Nephron progenitor cell (in vitro differentiated cells): ENCODE results near the gene SMARCD1.
"Not testable (repeated sequence)": the region's sequence is repeated elsewhere in the genome, so short reads cannot be mapped to it uniquely, and the experiment has no call there.

Experiments used
- DNase-seq: peaks from one replicate; pipeline ENCODE4 v3.0.0; 2021
- H3K27ac Mint-ChIP-seq: 2 replicates; pipeline ENCODE4 v1.8.0; 2021; ENCODE audit warnings: mild to moderate bottlenecking, moderate library complexity, mixed read lengths
- H3K27me3 Mint-ChIP-seq: 2 replicates; pipeline ENCODE4 v1.8.0; 2021; ENCODE audit warnings: mild to moderate bottlenecking, low read depth, mixed read lengths; ENCODE audit not compliant: poor library complexity
- H3K36me3 Mint-ChIP-seq: 2 replicates; pipeline ENCODE4 v1.8.0; 2021; ENCODE audit warnings: low read depth, mixed read lengths
- H3K4me1 Mint-ChIP-seq: 2 replicates; pipeline ENCODE4 v1.8.0; 2021; ENCODE audit warnings: mixed read lengths
- H3K4me3 Mint-ChIP-seq: 2 replicates; pipeline ENCODE4 v1.8.0; 2021; ENCODE audit warnings: mild to moderate bottlenecking, moderate library complexity, mixed read lengths
- H3K9me3 Mint-ChIP-seq: 2 replicates; pipeline ENCODE4 v1.8.0; 2021; ENCODE audit warnings: mild to moderate bottlenecking, moderate library complexity, mixed read lengths
- TF ChIP-seq, protein P1 (sequence below): fragments of 200-600 bp; sonication (generic); IDR thresholded peaks from 2 replicates; pipeline ENCODE4 v1.5.0; 2021; ENCODE audit warnings: antibody characterized with exemption

The SMARCD1 gene

DNA sequence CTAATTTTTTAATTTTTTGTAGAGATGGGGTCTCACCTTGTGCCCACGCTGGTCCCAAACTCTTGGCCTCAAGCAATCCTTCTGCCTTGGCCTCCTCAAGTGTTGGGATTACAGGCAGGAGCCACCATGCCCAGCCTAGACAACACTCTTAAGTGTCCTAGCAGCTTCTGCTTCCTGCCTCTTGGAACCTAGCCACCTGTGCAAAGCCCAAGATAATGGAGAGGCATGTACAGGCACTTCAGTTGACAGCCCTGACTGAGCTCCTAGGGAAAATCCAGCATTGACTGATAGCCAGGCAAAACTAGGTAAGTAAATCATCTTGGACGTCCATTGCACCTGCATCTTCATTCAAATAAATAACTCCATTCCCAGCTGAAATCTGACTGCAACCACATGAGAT lies 42.4 kb downstream of the SMARCD1 start:
- peaks cover 49% of the 10 kb centered on the region for H3K36me3 Mint-ChIP-seq
- no peaks in the 10 kb centered on the region for H3K9me3 Mint-ChIP-seq
- no peaks in the 10 kb centered on the region for H3K27me3 Mint-ChIP-seq
- no peak overlapping the region for H3K4me3 Mint-ChIP-seq
- no peak overlapping the region for H3K27ac Mint-ChIP-seq
- no peak for DNase-seq
- TF ChIP-seq, protein P1, sequence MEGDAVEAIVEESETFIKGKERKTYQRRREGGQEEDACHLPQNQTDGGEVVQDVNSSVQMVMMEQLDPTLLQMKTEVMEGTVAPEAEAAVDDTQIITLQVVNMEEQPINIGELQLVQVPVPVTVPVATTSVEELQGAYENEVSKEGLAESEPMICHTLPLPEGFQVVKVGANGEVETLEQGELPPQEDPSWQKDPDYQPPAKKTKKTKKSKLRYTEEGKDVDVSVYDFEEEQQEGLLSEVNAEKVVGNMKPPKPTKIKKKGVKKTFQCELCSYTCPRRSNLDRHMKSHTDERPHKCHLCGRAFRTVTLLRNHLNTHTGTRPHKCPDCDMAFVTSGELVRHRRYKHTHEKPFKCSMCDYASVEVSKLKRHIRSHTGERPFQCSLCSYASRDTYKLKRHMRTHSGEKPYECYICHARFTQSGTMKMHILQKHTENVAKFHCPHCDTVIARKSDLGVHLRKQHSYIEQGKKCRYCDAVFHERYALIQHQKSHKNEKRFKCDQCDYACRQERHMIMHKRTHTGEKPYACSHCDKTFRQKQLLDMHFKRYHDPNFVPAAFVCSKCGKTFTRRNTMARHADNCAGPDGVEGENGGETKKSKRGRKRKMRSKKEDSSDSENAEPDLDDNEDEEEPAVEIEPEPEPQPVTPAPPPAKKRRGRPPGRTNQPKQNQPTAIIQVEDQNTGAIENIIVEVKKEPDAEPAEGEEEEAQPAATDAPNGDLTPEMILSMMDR = no peak
- no peaks in the 10 kb centered on the region for H3K4me1 Mint-ChIP-seq

DNA sequence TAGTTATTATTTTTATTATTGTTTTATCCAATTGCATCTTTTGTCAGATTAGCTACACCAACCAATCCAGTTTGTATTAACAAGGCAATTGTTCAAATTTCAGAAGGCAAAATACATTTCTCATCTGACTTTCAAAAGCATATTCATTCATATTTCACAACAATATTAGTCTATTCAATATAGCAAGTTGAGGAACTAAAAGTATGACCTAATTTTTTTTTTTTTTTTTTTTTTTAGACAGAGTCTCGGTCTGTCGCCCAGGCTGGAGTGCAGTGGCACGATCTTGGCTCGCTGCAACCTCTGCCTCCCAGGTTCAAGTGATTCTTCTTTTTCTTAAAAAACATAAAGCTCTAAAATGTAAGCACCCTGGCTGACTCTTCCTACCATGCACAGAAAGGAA lies 44.1 kb downstream of the SMARCD1 start:
- no peak overlapping the region for H3K4me3 Mint-ChIP-seq
- H3K27ac Mint-ChIP-seq = peak overlapping the region; percentile 30
- H3K36me3 Mint-ChIP-seq = peaks cover 50% of the 10 kb centered on the region
- no peaks in the 10 kb centered on the region for H3K9me3 Mint-ChIP-seq
- H3K27me3 Mint-ChIP-seq = no peaks in the 10 kb centered on the region
- H3K4me1 Mint-ChIP-seq = no peaks in the 10 kb centered on the region
- DNase-seq = no peak
- TF ChIP-seq, protein P1 = no peak

DNA sequence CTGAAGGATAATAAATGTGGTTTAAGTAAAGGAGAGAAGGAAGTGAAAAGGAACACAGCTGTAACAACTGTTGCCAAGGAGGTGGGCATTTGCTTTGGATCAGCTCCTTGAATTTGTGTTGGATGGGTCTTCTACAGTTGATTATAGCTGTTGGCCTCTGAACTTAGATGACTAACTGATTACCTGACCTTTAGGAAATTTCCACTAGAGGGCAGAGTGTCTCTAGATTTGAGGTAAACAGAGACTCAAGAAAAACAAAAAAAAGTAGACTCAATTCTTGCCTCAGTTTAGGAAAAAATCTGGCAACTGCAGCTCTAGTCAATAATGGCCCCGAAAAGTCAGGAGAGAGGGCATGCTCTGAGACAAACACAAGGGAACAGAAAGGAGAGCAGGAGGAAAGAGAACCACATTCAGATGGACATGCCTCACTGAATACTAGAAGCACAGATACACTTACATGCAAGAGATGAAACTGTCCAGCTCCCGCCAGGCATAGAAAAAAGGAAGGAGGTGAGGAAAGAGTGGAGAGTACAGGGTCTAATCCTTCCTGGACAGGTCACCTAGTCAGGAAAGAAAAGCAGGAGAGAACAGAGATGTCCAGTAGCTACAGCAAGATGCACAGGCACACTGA lies 47.5 kb downstream of the SMARCD1 start:
- DNase-seq = no peak
- peak overlapping the region; percentile 44 for H3K27ac Mint-ChIP-seq
- no peaks in the 10 kb centered on the region for H3K9me3 Mint-ChIP-seq
- no peak overlapping the region for H3K4me3 Mint-ChIP-seq
- no peaks in the 10 kb centered on the region for H3K27me3 Mint-ChIP-seq
- H3K36me3 Mint-ChIP-seq = peaks cover 59% of the 10 kb centered on the region
- TF ChIP-seq, protein P1 = peak; percentile 62
- no peaks in the 10 kb centered on the region for H3K4me1 Mint-ChIP-seq

DNA sequence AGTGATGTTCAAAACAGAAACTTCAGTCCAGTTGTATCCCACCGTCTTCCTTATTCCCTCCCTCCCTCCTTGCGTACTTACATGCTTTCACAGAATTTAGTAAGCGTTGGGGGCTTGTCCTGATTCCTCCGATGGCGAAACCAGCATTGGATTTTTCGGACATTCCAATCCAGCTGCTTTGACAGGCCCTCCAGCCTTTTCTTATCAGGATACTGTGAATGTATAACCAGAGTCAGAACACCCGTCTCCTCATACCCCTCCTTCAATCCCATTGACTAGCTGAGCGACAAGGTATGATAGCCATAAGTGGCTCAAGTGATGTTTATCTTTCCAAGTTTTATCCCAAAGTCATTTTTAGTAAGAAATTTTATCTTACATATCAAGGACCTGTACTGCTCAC lies 57.9 kb downstream of the SMARCD1 start:
- no peak for DNase-seq
- no peaks in the 10 kb centered on the region for H3K9me3 Mint-ChIP-seq
- no peak overlapping the region for H3K4me3 Mint-ChIP-seq
- TF ChIP-seq, protein P1 = no peak
- H3K36me3 Mint-ChIP-seq = peaks cover 41% of the 10 kb centered on the region
- H3K27me3 Mint-ChIP-seq = no peaks in the 10 kb centered on the region
- H3K27ac Mint-ChIP-seq = no peak overlapping the region
- no peaks in the 10 kb centered on the region for H3K4me1 Mint-ChIP-seq

DNA sequence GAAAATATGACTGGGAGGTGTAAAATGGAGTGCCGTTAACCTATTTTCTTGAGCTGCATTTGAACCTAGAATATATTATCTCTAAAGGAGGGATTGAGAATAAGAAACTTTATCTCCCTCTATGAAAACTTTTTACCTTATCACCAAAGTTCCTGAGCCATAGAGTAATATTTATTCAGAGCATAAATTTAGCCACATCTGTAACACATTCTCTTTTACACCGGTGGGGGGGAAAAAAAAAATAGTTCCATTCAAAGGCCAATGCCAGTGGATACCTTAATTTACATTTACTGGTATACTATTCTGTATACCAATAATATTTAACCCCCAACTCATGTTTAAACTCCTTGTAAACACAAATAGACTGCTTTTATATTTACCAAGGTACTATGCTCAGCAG lies 60.3 kb downstream of the SMARCD1 start:
- H3K27me3 Mint-ChIP-seq = no peaks in the 10 kb centered on the region
- TF ChIP-seq, protein P1 = no peak
- H3K27ac Mint-ChIP-seq = no peak overlapping the region
- H3K4me1 Mint-ChIP-seq = peaks cover 3% of the 10 kb centered on the region
- DNase-seq = no peak
- H3K4me3 Mint-ChIP-seq = no peak overlapping the region
- no peaks in the 10 kb centered on the region for H3K9me3 Mint-ChIP-seq
- peaks cover 28% of the 10 kb centered on the region for H3K36me3 Mint-ChIP-seq

DNA sequence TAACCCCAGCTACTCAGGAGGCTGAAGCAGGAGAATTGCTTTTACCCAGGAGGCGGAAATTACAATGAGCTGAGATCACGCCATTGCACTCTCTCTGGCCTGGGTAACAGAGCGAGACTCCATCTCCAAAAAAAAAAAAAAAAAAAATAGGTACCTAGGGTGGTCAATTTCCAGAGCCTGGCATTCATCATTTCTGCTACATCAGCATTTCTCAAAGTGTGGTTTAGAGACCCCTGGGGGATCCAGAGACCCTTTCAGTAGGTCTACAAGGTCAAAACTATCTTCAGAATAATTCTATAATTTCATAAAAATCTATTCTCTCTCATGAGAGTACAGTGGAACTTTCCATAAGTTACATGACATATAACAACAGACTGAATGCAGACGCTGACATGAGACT lies 62.1 kb downstream of the SMARCD1 start:
- Mint-ChIP-seq H3K9me3 (no peaks in the 10 kb centered on the region), H3K36me3 (peaks cover 10% of the 10 kb centered on the region), H3K27me3 (no peaks in the 10 kb centered on the region), H3K4me1 (peaks cover 14% of the 10 kb centered on the region), H3K27ac (no peak overlapping the region), H3K4me3 (no peak overlapping the region)
- no peak for DNase-seq
- TF ChIP-seq, protein P1 = no peak

DNA sequence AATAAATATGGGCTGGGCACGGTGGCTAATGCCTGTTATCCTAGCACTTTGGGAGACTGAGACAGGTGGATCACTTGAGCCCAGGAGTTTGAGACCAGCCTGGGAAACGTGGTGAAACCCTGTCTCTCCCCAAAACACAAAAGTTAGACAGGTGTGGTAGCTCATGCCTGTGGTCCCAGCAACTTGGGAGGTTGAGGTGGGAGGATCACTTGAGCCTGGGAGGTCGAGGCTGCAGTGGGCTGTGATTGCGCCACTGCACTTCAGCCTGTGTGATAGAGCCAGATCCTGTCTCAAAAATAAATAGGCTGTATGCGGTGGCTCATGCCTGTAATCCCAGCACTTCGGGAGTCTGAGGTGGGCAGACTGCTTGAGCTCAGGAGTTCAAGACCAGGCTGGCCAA lies 62.9 kb downstream of the SMARCD1 start:
- not testable (repeated sequence) for H3K4me3 Mint-ChIP-seq, DNase-seq, H3K36me3 Mint-ChIP-seq, H3K27me3 Mint-ChIP-seq, H3K9me3 Mint-ChIP-seq, H3K27ac Mint-ChIP-seq
- H3K4me1 Mint-ChIP-seq = peaks cover 14% of the 10 kb centered on the region
